Smooth muscle cell (in vitro differentiated cells): ENCODE results near the gene CLNK. TPM values are rescaled to one million over a fixed set of nuclear protein-coding genes. Genes with fewer than 3 reads are reported as not detected.

Experiments used
- DNase-seq: peaks from one replicate; lab custom pipeline; 2025; ENCODE audit not compliant: unreplicated experiment; lab: John Stamatoyannopoulos, UW
- H2AFZ ChIP-seq: fragments of 200-600 bp; sonication (generic); 2 replicates; pipeline ENCODE4 v1.6.0; 2016; ENCODE audit warnings: antibody characterized with exemption, low read depth, mild to moderate bottlenecking
- H3F3A ChIP-seq: fragments of 200-600 bp; sonication (generic); 2 replicates; pipeline ENCODE4 v1.6.0; 2017; ENCODE audit warnings: antibody characterized with exemption, low read depth
- H3K27ac ChIP-seq: fragments of 200-600 bp; sonication (generic); 2 replicates; pipeline ENCODE4 v1.5.1; 2016; ENCODE audit warnings: low read depth, mild to moderate bottlenecking
- H3K27me3 ChIP-seq: fragments of 200-600 bp; sonication (generic); 2 replicates; pipeline ENCODE4 v1.6.1; 2016; ENCODE audit warnings: low read depth, mild to moderate bottlenecking
- H3K36me3 ChIP-seq: fragments of 200-600 bp; sonication (generic); 2 replicates; pipeline ENCODE4 v1.5.1; 2016; ENCODE audit warnings: low read depth
- H3K4me1 ChIP-seq: fragments of 200-600 bp; sonication (generic); 2 replicates; pipeline ENCODE4 v1.5.1; 2016; ENCODE audit warnings: low read depth
- H3K4me2 ChIP-seq: fragments of 200-600 bp; sonication (generic); 2 replicates; pipeline ENCODE4 v1.6.0; 2016; ENCODE audit warnings: mild to moderate bottlenecking
- H3K4me3 ChIP-seq: fragments of 200-600 bp; sonication (generic); 2 replicates; pipeline ENCODE4 v1.5.1; 2016; ENCODE audit warnings: mild to moderate bottlenecking
- H3K79me2 ChIP-seq: fragments of 200-600 bp; sonication (generic); 2 replicates; pipeline ENCODE4 v1.6.0; 2016; ENCODE audit warnings: low read depth, mild to moderate bottlenecking
- H3K9ac ChIP-seq: fragments of 200-600 bp; sonication (generic); 2 replicates; pipeline ENCODE4 v1.6.0; 2016; ENCODE audit warnings: low read depth
- H3K9me3 ChIP-seq: fragments of 200-600 bp; sonication (generic); replicated peaks from 2 replicates; pipeline ENCODE4 v1.5.1; 2016; ENCODE audit warnings: low read depth
- H4K20me1 ChIP-seq: fragments of 200-600 bp; sonication (generic); 2 replicates; pipeline ENCODE4 v1.6.0; 2016; ENCODE audit warnings: low read depth
- CTCF ChIP-seq: fragments of 200-600 bp; sonication (generic); IDR thresholded peaks from 2 replicates; pipeline ENCODE4 v1.5.1; 2017; ENCODE audit warnings: borderline replicate concordance, mild to moderate bottlenecking, antibody characterized with exemption; ENCODE audit not compliant: insufficient read depth, poor library complexity, severe bottlenecking
- WGBS: methylation state at CpG from one replicate; pipeline ENCODE4 v1.1.7; 2016; ENCODE audit warnings: low lambda C conversion rate; 5-methylcytosine and 5-hydroxymethylcytosine counted together
- polyA plus RNA-seq: library from polyadenylated mRNA; unstranded; fragments of >200 nt; fragmentation: Nextera tagmentation; extraction: Ambion mirVana; gene quantifications from 2 replicates; pipeline ENCODE4 v1.2.1, GENCODE V29; 2016
- total RNA-seq: library from RNA; depleted of rRNA; stranded (reverse); fragments of >200 nt; gene quantifications from 2 replicates; pipeline ENCODE4 v1.2.3, GENCODE V29; 2014

Gene CLNK
- total and polyA plus RNA-seq, 2 experiments from 2014 or later, result not detected

GRCh38 chr4:10442976-10443375, 241.6 kb downstream of the CLNK start:
- no peaks in the 10 kb centered on the region for H3K27me3 ChIP-seq
- no peaks in the 10 kb centered on the region for H3K4me1 ChIP-seq
- peaks cover 3% of the 10 kb centered on the region for H3K79me2 ChIP-seq
- no peak for DNase-seq
- 83% methylated on average over 5 of the region's 5 CpGs for WGBS
- no peak overlapping the region for H3K27ac ChIP-seq
- H3K9ac ChIP-seq, result no peak overlapping the region
- no peak overlapping the region for H2AFZ ChIP-seq
- peaks cover 35% of the 10 kb centered on the region for H3K36me3 ChIP-seq
- no peak overlapping the region for H3K4me3 ChIP-seq
- no peak overlapping the region for H3K4me2 ChIP-seq
- no peak for TF ChIP-seq CTCF
- peaks cover 15% of the 10 kb centered on the region for H3K9me3 ChIP-seq
- H4K20me1 ChIP-seq, result peaks cover 16% of the 10 kb centered on the region
- peaks cover 3% of the 10 kb centered on the region for H3F3A ChIP-seq

GRCh38 chr4:10441512-10441911, 243.1 kb downstream of the CLNK start:
- Histone ChIP-seq H3F3A (peaks cover 3% of the 10 kb centered on the region), H3K4me1 (no peaks in the 10 kb centered on the region), H3K79me2 (no peaks in the 10 kb centered on the region), H3K9ac (no peak overlapping the region), H3K36me3 (peaks cover 27% of the 10 kb centered on the region), H3K27me3 (no peaks in the 10 kb centered on the region), H3K4me3 (no peak overlapping the region), H3K27ac (no peak overlapping the region), H3K4me2 (no peak overlapping the region), H4K20me1 (peaks cover 3% of the 10 kb centered on the region), H3K9me3 (peaks cover 15% of the 10 kb centered on the region), H2AFZ (no peak overlapping the region)
- no peak for DNase-seq
- no peak for TF ChIP-seq CTCF
- WGBS, result 89% methylated on average over 4 of the region's 4 CpGs

- H4K20me1 ChIP-seq, result peaks cover 3% of the 10 kb centered on the region
- no peak overlapping the region for H3K4me3 ChIP-seq
- no peak overlapping the region for H2AFZ ChIP-seq
- no peaks in the 10 kb centered on the region for H3K4me1 ChIP-seq
- no peak for TF ChIP-seq CTCF
- H3F3A ChIP-seq, result peaks cover 3% of the 10 kb centered on the region
- H3K9ac ChIP-seq, result no peak overlapping the region
- H3K27ac ChIP-seq, result no peak overlapping the region
- no peaks in the 10 kb centered on the region for H3K79me2 ChIP-seq
- H3K36me3 ChIP-seq, result peaks cover under 1% of the 10 kb centered on the region
- H3K27me3 ChIP-seq, result no peaks in the 10 kb centered on the region
- WGBS, result 92% methylated on average over 1 of the region's 1 CpG
- no peak for DNase-seq
- peaks cover 5% of the 10 kb centered on the region for H3K9me3 ChIP-seq
- H3K4me2 ChIP-seq, result no peak overlapping the region
These were observed 245.6 kb downstream of the CLNK start for GRCh38 chr4:10438924-10439323.

- Histone ChIP-seq H3K9me3 (no peaks in the 10 kb centered on the region), H3K4me2 (no peak overlapping the region), H3K4me1 (no peaks in the 10 kb centered on the region), H2AFZ (no peak overlapping the region), H3F3A (peaks cover 3% of the 10 kb centered on the region), H3K27me3 (no peaks in the 10 kb centered on the region), H3K4me3 (no peak overlapping the region), H3K27ac (no peak overlapping the region), H3K79me2 (no peaks in the 10 kb centered on the region), H3K36me3 (no peaks in the 10 kb centered on the region), H4K20me1 (peaks cover 3% of the 10 kb centered on the region), H3K9ac (no peak overlapping the region)
- 86% methylated on average over 1 of the region's 1 CpG for WGBS
- no peak for TF ChIP-seq CTCF
- DNase-seq, result no peak
These were observed 246.8 kb downstream of the CLNK start for GRCh38 chr4:10437735-10438134.
